Neural progenitor cell (in vitro differentiated cells): ENCODE results near the gene AP2A1.

ENCODE experiments used
- EZH2 ChIP-seq: fragments of 200-600 bp; sonication (generic); IDR thresholded peaks from 2 replicates; pipeline ENCODE4 v1.6.1; 2017; ENCODE audit warnings: antibody characterized with exemption, mild to moderate bottlenecking, moderate library complexity
- TF ChIP-seq, protein P1 (sequence below): fragments of 200-600 bp; sonication (generic); IDR thresholded peaks from 2 replicates; pipeline ENCODE4 v1.5.1; 2017; ENCODE audit warnings: antibody characterized with exemption, mild to moderate bottlenecking

DNA sequence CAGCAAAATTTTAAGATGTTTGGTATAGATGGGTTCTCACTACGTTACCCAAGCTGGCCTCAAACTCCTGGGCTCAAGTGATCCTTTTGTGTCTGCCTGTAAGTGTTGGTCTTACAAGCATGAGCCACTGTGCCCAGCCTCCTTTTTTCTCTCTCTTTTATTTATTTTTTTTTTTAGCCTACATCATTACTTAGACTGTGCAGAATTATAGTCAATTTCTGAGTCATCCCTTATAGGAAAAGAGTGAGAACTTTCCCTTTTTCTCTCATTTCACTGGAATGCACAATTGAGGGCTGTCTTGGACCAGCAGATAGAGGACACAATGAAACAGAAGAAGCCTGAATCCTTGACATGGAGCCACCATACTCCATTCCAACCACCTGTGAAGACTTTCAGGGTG lies 17.0 kb upstream of the AP2A1 start:
- TF ChIP-seq, protein P1, sequence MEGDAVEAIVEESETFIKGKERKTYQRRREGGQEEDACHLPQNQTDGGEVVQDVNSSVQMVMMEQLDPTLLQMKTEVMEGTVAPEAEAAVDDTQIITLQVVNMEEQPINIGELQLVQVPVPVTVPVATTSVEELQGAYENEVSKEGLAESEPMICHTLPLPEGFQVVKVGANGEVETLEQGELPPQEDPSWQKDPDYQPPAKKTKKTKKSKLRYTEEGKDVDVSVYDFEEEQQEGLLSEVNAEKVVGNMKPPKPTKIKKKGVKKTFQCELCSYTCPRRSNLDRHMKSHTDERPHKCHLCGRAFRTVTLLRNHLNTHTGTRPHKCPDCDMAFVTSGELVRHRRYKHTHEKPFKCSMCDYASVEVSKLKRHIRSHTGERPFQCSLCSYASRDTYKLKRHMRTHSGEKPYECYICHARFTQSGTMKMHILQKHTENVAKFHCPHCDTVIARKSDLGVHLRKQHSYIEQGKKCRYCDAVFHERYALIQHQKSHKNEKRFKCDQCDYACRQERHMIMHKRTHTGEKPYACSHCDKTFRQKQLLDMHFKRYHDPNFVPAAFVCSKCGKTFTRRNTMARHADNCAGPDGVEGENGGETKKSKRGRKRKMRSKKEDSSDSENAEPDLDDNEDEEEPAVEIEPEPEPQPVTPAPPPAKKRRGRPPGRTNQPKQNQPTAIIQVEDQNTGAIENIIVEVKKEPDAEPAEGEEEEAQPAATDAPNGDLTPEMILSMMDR, result no peak
- TF ChIP-seq EZH2, result no peak
